Cardiac ventricle fibroblast (primary cell): ENCODE results near the gene ROR1. TPM values are rescaled to one million over a fixed set of nuclear protein-coding genes. Genes with fewer than 3 reads are reported as not detected.

ENCODE experiments used
- total RNA-seq: library from RNA; depleted of rRNA; stranded (reverse); fragments of >200 nt; gene quantifications from 2 replicates; pipeline ENCODE4 v1.2.3, GENCODE V29; 2015

Gene ROR1
- 14.2 and 15.4 TPM in 2 replicates for total RNA-seq

DNA sequence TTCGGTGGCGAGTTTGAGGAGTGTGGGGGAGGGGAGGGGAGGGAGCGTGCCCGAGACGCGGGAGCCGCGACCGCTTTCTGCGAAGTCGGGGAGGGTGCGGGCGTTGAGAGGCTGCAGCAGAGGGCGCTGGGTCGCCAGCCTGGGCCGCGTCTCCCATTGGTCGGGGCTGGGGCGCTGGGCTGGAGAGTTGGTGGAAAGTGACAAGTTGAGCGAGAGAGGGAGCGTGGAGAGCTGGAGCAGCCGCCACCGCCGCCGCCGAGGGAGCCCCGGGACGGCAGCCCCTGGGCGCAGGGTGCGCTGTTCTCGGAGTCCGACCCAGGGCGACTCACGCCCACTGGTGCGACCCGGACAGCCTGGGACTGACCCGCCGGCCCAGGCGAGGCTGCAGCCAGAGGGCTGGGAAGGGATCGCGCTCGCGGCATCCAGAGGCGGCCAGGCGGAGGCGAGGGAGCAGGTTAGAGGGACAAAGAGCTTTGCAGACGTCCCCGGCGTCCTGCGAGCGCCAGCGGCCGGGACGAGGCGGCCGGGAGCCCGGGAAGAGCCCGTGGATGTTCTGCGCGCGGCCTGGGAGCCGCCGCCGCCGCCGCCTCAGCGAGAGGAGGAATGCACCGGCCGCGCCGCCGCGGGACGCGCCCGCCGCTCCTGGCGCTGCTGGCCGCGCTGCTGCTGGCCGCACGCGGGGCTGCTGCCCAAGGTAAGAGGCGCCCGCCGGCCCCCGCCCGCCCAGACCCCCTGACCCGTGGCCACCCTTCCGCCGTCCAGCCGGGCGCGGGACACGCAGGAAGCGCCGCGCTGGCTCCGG is at the start of gene ROR1:
Gene ROR1 (plus strand): TSS at position 203 of the 802 bp plus-strand sequence.

DNA sequence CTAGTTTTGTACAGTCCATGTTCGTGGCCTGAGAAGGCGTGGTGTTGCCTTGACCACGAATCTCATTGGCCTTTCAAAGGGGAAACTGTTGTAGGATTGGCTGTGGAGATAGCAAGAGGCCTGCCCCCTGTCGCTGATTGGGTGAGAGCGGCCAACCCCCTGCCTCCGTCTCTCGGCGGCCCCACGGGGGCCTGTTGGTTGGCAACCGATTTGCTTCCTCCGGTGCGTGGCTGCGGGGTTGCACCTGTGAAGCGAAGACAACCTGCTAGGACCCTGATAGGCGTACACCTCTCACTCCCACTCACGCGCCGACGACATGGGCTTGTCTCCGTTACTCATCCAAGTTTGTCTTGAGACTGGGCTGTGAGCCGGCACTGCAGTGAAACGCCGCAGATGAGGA is 429.6 kb downstream of the ROR1 start, which contains the start of gene UBE2U:
Gene UBE2U (plus strand): TSS at position 204 of the 400 bp plus-strand sequence. CDS start 428 bp downstream, outside the sequence.

Other genes with a start within 250 kb of the ROR1 start
- 62.9 and 70.3 TPM in 2 replicates for gene PGM1, start 180.6 kb upstream of the ROR1 start, total RNA-seq